ENCODE measurements around the gene ACBD3.
"Not testable (repeated sequence)": the region's sequence is repeated elsewhere in the genome, so short reads cannot be mapped to it uniquely, and the experiment has no call there.

Gene ACBD3

GRCh38 chr1:226186124-226187018, at the start of gene ACBD3:
ACBD3 (minus strand) TSS chr1:226186741; CDS start chr1:226186675, 66 bp downstream.
- DNase-seq (ENCODE audit: low read depth in 2 of 2, low spot score in 1 of 2), result peak; percentile 67 to 70

- DNase-seq (ENCODE audit: low read depth in 2 of 2, low spot score in 1 of 2), result no peak
Measured at GRCh38 chr1:226233806-226234205, 47.3 kb upstream of the ACBD3 start.

GRCh38 chr1:226233293-226233692, 46.8 kb upstream of the ACBD3 start:
- DNase-seq (ENCODE audit: low read depth in 2 of 2, low spot score in 1 of 2), result no peak

- no peak for DNase-seq (ENCODE audit: low read depth in 2 of 2, low spot score in 1 of 2)
Measured at GRCh38 chr1:226226601-226227000, 40.1 kb upstream of the ACBD3 start.

GRCh38 chr1:226223786-226224244, 37.3 kb upstream of the ACBD3 start:
- no peak for DNase-seq (ENCODE audit: low read depth in 2 of 2, low spot score in 1 of 2)

- DNase-seq (ENCODE audit: low read depth in 2 of 2, low spot score in 1 of 2), result no peak
Measured at GRCh38 chr1:226223157-226223785, 36.7 kb upstream of the ACBD3 start, which contains the start of gene MIXL1. MIXL1 (plus strand) TSS chr1:226223664; CDS start chr1:226223682, 18 bp downstream.

- no peak for DNase-seq (ENCODE audit: low read depth in 2 of 2, low spot score in 1 of 2)
Measured at GRCh38 chr1:226222686-226223085, 36.1 kb upstream of the ACBD3 start.

- DNase-seq (ENCODE audit: low read depth in 2 of 2, low spot score in 1 of 2), result no peak
Measured at GRCh38 chr1:226220473-226221189, 34.1 kb upstream of the ACBD3 start.

GRCh38 chr1:226217273-226217672, 30.7 kb upstream of the ACBD3 start:
- no peak for DNase-seq (ENCODE audit: low read depth in 2 of 2, low spot score in 1 of 2)

GRCh38 chr1:226216056-226216455, 29.5 kb upstream of the ACBD3 start:
- DNase-seq (ENCODE audit: low read depth in 2 of 2, low spot score in 1 of 2), result no peak

- DNase-seq (ENCODE audit: low read depth in 2 of 2, low spot score in 1 of 2), result no peak
Measured at GRCh38 chr1:226215239-226215638, 28.7 kb upstream of the ACBD3 start.

- DNase-seq (ENCODE audit: low read depth in 2 of 2, low spot score in 1 of 2), result no peak
Measured at GRCh38 chr1:226212545-226212944, 26.0 kb upstream of the ACBD3 start.

- no peak for DNase-seq (ENCODE audit: low read depth in 2 of 2, low spot score in 1 of 2)
Measured at GRCh38 chr1:226211181-226211821, 24.8 kb upstream of the ACBD3 start.

- no peak for DNase-seq (ENCODE audit: low read depth in 2 of 2, low spot score in 1 of 2)
Measured at GRCh38 chr1:226210571-226211176, 24.1 kb upstream of the ACBD3 start.

- DNase-seq (ENCODE audit: low read depth in 2 of 2, low spot score in 1 of 2), result no peak
Measured at GRCh38 chr1:226209307-226210059, 22.9 kb upstream of the ACBD3 start.

GRCh38 chr1:226207048-226207447, 20.5 kb upstream of the ACBD3 start:
- no peak for DNase-seq (ENCODE audit: low read depth in 2 of 2, low spot score in 1 of 2)

- DNase-seq (ENCODE audit: low read depth in 2 of 2, low spot score in 1 of 2), result no peak
Measured at GRCh38 chr1:226204198-226204597, 17.7 kb upstream of the ACBD3 start.

- no peak for DNase-seq (ENCODE audit: low read depth in 2 of 2, low spot score in 1 of 2)
Measured at GRCh38 chr1:226203655-226204054, 17.1 kb upstream of the ACBD3 start.

GRCh38 chr1:226203240-226203639, 16.7 kb upstream of the ACBD3 start:
- DNase-seq (ENCODE audit: low read depth in 2 of 2, low spot score in 1 of 2), result no peak

GRCh38 chr1:226202666-226203065, 16.1 kb upstream of the ACBD3 start:
- DNase-seq (ENCODE audit: low read depth in 2 of 2, low spot score in 1 of 2), result not testable (repeated sequence)
